Omental fat pad (tissue), 4 donors: ENCODE results near the gene SLC25A26. TPM values are rescaled to one million over a fixed set of nuclear protein-coding genes. Genes with fewer than 3 reads are reported as not detected.

Experiments
- ATAC-seq: fragments of 150-250 bp; one replicate; pipeline ENCODE4 v1.9.1; 2016; ENCODE audit warnings: mild to moderate bottlenecking, moderate library complexity; ENCODE audit not compliant: low FRiP score
- DNase-seq: peaks from one replicate; pipeline ENCODE4 v3.0.0-alpha.2; 2019; ENCODE audit warnings: low spot score
- CTCF ChIP-seq, 3 donors: fragments of 450-650 bp; IDR thresholded peaks; one replicate each; pipeline ENCODE4 v1.5.1; 2016 to 2017; ENCODE audit warnings: antibody characterized with exemption in 3 of 3, mild to moderate bottlenecking in 3 of 3, moderate library complexity in 2 of 3
- total RNA-seq, 4 donors: library from RNA; depleted of rRNA; stranded (reverse); fragments of >200 nt; gene quantifications; one replicate each; pipeline ENCODE4 v1.1.0, GENCODE V29; 2016

The SLC25A26 gene
- total RNA-seq, 4 donors from 2014 or later = 19.2 to 26.4 (median 23.0) TPM

- DNase-seq = no peak
- ATAC-seq = no peak
- no peak for TF ChIP-seq CTCF (IDR thresholded peaks at IDR 0.05)
Measured at GRCh38 chr3:66383998-66384745, 163.4 kb downstream of the SLC25A26 start.

GRCh38 chr3:66385066-66385465 lies 164.3 kb downstream of the SLC25A26 start:
- TF ChIP-seq CTCF (IDR thresholded peaks at IDR 0.05) = no peak
- no peak for DNase-seq
- no peak for ATAC-seq

GRCh38 chr3:66386011-66386924 lies 165.5 kb downstream of the SLC25A26 start:
- DNase-seq = no peak
- TF ChIP-seq CTCF (IDR thresholded peaks at IDR 0.05) = no peak
- no peak for ATAC-seq

- ATAC-seq = no peak
- no peak for TF ChIP-seq CTCF (IDR thresholded peaks at IDR 0.05)
- no peak for DNase-seq
Measured at GRCh38 chr3:66386925-66387650, 166.3 kb downstream of the SLC25A26 start.

GRCh38 chr3:66390013-66390412 lies 169.2 kb downstream of the SLC25A26 start:
- no peak for ATAC-seq
- no peak for TF ChIP-seq CTCF (IDR thresholded peaks at IDR 0.05)
- DNase-seq = no peak

- no peak for TF ChIP-seq CTCF (IDR thresholded peaks at IDR 0.05)
- DNase-seq (no peak), ATAC-seq (no peak)
Measured at GRCh38 chr3:66392512-66392911, 171.7 kb downstream of the SLC25A26 start.
